NCI-H524 (cell line): Measurements from ENCODE around the gene THRA.
A peak's percentile ranks its signal among the peaks of the same experiment; 100 is the strongest.

ENCODE experiments used
- DNase-seq, 2 experiments: peaks; one replicate each; lab custom pipeline; 2025; lab: John Stamatoyannopoulos, UW

THRA gene

GRCh38 chr17:40099619-40100418, 37.1 kb downstream of the THRA start:
- DNase-seq, result peak in 1 of 2 experiments; percentile 32

DNA sequence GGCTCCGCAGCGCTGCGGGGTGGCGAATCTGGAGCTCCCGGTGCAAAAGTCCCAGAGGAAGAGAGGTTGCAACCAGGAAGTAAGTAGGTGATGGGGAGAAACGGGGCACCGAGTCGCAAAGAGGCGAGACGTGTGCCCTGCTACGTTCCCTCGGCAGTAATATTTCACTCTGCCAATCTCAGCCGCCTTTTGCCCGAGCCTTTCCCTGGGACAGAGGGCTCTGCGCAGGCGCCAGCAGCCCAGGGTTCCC, 37.6 kb downstream of the THRA start, which contains the start of gene NR1D1:
Gene NR1D1 (minus strand): TSS at position 171 of the 250 bp plus-strand sequence. CDS start 495 bp downstream, outside the sequence.
- no peak for DNase-seq

DNA sequence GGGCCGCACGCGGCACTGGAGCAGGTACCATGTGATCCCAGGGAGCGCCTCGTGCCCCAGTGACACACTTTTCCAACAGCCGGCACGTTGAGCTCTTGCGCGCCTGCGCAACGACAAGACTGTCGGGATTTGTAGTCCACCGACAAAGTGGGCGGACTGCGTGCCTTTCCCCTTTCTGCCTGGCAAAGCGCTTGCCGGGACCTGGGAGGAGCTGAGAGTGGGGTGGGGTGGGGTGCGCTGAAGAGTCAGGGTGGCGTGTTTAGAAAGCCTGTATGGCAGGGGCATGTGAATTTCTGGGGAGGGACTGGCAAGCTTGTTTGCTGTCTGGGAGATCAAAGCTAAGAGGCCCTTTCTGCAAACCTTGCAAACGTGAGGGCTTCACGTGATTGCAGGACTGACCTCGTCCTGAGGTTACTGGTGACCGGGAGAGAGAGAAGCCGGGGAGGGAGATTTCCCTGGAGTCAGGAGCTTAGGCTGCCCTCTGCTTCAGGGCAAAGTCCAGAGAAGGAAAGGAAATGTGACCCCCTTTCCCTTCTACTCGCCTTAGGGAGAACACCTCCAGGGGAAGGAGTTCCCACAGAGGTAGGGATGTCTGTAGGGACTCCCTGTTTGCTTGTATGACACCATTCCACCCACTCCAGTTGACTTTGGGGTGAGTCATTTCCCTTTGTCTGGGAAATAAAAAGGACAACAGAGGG, 38.1 kb downstream of the THRA start:
- peak; percentile 96 to 99 for DNase-seq

- DNase-seq, result no peak
Measured at GRCh38 chr17:40101367-40102210, 38.8 kb downstream of the THRA start.

DNA sequence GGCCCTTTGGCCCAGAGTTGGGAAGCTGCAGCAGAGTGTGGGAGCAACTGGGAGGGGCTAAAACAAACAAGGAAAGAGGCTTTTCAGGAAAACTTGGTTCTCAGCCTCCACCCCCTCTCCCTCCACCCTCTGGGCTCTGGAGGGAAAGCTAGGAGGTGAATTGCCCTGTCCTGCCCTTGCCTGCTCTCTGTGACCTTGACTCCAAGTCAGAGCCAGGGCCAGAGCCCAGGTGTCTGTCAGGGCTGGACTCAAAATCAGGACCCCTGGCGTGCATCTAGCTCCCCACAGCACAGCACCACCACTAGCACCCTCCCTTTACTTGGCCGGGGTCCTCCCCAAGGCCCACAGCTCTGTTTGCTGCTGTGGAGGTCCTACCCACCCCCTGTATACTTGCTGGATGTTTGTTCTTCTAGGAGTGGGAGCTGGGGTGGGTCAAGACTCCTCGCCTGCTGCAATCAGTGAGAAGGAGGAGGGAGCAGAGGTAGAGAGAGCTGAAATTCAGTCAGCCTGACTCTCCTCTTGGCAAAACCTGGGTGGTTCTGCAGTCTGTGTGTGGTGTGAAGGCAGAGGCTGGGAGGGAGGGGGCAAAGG, 40.4 kb downstream of the THRA start:
- no peak for DNase-seq

GRCh38 chr17:40103688-40104087, 40.9 kb downstream of the THRA start:
- DNase-seq, result no peak

- no peak for DNase-seq
Measured at GRCh38 chr17:40104594-40105486, 42.1 kb downstream of the THRA start.

DNA sequence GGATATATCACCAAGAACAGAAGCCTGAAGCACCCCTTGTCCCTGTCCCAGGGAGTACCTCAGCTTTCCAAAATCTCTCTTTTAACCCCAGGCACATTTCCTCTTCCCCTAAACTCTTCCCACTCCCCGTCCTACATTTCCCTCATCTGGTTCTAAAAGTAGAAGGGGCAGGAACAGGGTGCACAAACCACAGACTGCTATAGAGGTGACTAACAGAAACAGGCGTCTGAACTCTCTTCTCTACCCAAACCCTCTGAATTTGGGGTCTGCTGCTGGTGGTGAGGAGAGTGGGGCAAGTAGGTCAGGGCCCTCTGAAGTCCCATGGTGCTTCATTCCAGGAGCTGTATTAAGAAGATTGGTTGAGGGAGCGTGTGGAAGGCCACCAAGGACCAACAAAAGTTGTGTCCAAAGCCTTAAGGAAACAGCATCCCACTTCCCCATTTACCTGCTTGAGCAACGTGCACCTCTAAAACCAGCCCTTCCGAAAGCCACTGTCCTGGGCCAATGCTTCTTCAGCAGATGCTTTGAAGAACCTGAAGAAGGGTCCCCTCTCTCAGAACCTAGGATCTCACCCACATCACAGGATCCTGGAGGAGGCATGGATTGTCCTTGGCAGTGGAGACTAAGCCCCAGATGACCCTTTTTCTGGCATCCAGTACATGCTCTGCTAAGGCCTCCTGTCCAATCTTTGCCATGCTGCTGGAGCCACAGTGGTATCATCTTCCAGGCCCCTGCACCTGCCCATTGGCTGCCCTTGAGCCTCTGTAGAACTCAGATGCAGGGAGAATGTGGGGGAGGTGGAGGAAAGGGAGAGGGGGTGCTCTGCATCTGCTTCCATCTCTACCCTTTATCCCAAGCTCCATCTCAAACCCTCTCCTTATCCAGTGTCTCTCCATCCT, 43.3 kb downstream of the THRA start:
- DNase-seq, result no peak

DNA sequence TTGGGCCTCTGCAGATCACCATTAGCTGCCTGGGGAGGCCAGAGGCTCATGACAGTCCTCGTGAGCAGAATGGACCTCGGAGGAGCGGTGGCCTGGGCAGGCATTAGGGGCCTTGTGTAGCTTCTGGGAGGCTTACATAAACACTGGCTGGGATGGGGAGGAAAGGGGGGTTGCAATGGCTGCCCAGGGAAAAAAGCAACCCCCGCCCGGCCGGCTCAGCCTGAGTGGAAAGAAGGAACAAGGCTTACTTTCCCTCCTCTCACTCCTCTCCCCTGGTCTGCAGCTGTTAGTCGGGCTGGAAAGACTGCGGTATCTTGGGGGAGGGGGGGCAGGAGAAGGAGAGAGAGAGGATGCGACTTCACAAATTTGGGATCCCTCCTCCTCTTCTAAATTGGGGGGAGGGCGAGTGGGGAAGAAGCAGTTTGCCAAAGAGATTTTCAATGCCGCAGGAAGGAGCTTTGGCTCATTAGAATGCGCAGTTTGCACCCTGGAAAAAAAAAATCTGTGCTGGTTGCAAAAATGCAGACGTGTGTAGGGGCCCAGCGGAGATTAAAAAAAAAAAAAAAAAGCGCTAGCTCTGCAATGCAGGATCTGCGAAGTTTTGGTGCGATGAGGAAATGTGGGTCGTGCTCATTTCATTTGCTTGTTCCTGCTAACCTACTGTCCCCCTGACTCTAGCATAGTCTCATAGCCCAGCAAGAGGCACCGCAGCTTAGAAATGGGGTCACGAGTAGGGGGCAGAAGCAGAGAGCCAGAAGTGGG, 44.2 kb downstream of the THRA start:
- no peak for DNase-seq

DNA sequence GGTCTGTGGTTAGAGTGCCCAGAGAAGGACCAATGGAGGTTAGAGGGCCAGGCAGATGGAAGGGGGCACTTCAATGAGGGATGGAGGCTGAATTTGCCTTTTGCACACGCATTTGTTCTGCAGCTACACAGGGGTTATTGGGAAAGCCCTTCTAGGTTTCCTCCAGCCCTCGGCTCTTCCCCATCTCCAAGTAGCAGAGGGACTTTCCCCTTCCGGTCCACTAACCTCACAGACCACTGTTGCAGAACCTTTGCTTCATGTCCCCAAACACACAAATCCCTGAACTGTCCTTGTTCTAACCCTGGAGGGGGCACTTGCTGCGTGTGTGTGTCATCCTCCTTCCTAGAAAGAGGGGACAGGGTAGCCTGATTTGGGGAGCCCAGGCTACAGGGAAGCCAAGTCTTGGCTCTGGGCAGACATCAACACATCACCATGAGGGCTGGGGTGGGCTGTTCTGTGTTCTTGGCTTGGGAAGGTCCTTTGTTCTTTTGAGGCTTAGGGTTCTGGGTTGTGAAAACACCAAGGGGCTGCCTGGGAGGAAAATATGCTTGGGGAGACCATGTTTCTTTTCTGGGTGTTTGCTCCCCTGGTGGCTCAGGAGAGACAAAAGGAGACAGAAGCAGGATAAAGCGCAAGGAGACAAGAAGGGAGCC, 44.9 kb downstream of the THRA start:
- no peak for DNase-seq

DNA sequence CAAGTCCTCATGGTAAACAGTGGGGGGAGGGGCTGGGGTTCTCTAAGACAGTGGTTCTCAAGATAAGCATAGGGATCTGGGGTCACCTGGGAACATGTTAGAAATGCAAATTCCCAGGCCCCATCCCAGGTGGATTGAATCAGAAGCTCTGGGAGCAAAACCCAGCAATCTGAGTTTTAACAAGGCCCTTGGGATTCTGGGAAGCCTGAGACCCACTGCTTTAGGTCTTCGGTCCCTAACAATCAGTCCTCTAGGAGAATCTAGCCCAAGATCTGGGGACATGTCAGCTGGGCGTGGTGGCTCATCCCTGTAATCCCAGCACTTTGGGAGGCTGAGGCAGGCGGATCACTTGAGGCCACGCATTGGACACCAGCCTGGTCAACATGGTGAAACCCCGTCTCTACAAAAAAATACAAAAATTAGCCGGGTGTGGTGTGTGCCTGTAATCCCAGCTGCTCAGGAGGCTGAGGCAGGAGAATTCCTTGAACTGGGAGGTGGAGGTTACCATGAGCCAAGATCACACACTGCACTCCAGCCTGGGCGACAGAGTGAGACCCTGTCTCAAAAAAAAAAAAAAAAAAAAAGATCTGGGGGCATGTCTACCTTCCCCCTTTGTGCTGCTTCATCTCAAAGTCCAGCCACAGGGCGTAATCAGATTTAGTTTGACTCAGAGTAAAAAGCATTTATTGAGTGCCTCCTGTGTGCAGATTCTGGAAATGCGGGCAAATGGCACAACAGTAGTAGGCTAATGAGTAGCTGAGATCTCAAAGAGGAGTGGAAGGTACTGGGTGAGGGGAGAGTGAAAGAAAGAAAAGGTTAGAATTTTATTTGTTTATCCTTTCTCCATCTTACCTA, 46.4 kb downstream of the THRA start:
- DNase-seq, result no peak

DNA sequence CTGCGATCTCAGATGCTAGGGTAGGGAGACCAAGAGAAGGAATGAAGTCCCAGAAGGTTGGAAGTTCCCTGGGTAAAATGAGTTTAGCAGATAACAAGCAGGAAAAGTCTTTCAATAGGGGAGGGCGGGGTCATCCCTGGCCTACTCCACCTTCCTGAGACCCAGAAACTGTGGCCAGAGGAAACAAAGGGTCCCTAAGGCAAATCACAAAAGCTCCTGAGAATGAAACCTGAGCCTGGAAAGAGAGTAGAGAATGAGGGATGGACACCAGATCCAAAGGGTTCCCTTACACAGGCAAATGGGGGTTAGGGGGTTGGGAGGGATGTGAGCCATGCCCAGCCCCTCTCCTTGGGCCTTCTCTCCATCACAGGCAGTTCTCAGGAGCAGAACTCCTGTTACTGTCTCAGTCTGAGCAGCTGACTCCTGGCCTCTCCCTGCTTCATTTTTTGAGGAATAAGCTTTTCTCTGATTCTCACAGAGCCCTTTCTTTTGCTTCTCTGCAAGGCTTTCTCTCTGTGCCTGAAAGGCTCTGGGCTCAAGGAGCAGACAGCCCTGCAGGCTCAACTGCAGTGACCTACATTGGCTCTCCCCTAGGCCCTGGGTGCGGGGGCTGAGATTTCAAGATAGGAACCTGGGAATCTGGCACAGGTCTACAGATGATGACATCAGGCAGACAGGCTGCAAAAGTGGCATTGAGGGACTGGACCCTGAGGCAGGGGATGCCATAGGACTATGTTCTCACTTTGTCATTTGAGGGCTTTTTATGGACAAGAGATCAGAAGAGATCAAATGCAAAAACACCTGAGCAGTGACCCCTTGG, 47.5 kb downstream of the THRA start:
- DNase-seq, result no peak

DNA sequence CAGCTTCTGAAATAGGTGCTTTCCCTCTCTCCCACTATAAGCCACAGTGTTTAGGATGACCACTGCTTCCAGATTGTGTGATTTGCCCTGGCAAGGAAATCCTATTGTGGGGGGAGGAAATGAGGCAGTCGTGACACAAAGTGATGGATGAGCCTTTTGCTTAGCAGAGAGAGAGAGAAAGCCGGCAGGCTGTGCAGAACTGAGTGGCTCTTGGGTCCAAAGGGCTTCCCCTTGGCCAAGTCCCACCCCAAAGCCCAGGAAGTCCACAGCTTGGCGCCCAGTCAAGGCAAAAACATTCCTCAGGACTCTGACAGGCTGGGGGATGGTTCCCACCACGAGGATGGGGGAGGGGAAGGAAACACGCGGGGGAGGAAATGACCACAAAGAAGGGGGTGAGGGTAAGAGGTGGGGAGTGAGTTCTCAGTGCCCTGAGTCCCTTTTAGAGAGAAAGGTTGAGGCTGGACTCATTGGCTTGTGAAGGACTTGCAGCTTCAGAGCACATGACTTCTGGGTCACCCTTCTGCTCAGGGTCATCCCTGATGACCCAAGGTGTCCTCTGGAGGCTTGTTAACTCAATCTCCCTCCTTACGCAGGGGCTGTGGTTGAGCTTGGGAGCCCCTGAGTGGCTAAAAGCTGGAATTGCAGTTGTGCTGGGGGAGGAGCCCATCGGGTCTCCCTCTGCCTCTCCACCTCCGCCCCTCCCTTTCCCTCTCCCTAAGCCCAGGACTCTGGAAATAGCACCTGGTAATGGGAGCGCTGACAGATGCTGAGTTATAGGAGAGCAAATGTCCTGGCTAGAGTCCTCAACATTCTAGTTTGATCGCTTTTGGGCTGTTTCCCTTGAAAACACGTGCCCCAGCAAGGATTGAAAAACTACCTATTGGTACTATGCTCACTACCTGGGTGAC, 48.7 kb downstream of the THRA start:
- peak; percentile 96 for DNase-seq

DNA sequence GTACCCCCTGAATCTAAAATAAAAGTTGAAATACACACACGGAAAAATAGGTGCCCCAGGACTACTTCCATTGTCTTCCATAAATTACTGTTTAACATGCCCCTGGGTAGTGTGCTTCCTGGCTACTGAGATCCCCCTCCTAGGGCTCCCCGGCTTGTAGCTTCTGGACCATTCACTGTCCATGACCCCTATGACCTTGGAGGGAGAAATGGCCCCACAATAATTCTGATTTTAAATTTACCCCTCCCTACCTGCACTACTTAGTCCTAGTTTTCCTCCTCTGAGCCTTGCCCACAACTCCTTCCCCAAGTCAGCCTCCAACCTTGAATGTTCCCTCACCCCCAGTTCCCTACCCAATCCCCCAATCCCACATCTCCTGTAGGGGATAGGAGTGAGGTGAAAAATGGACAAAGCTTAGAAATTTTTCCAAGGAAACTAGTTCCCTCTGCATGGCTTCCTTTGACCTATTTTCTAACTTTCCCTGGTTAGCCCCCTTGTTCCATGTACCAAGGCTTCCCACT, 49.5 kb downstream of the THRA start:
- no peak for DNase-seq

- no peak for DNase-seq
Measured at GRCh38 chr17:40112718-40113109, 49.9 kb downstream of the THRA start.
